HepG2 (cell line): Measurements from ENCODE around the gene SCFD1. TPM values are rescaled to one million over a fixed set of nuclear protein-coding genes. Genes with fewer than 3 reads are reported as not detected.

Experiments used
- ATAC-seq: fragments of 200-7000 bp; cut with Tn5 transposase; 3 replicates; pipeline ENCODE4 v1.9.1; 2020; ENCODE audit warnings: mild to moderate bottlenecking, moderate library complexity
- BruUV-seq: library from RNA; stranded (reverse); fragments of 400-500 nt; replicated peaks from 2 replicates; lab custom pipeline; 2021; lab: Mats Ljungman, UMichigan
- CTCF ChIA-PET: fragments of 300-600 bp; formaldehyde crosslinking; extraction: SDS; loops from one replicate; lab custom pipeline; 2021; ENCODE audit warnings: low total read pairs, inconsistent platforms, low intra/inter-chr PET ratio; lab: Yijun Ruan, JAX
- POLR2A ChIA-PET: fragments of 350-600 bp; sonication (Branson Sonifier 250); formaldehyde crosslinking; loops from one replicate; lab custom pipeline; 2020; ENCODE audit warnings: antibody characterized with exemption, inconsistent platforms; lab: Yijun Ruan, JAX
- DNase-seq: peaks from one replicate; pipeline ENCODE4 v3.0.0-alpha.2; 2015; ENCODE audit warnings: low spot score
- FAIRE-seq: peaks from 3 replicates; lab custom pipeline; 2011; peaks lifted over from hg19 to GRCh38; lab: Jason Lieb, UNC
- H2AFZ ChIP-seq: one replicate; pipeline ENCODE4 v1.6.1; 2011; ENCODE audit warnings: low read length, inconsistent platforms
- H3K27ac ChIP-seq: fragments of 300-600 bp; 3 replicates; pipeline ENCODE4 v1.8.0; 2011; ENCODE audit warnings: mixed run types, mild to moderate bottlenecking, mixed read lengths, low read length, inconsistent platforms; ENCODE audit not compliant: insufficient read depth; ENCODE audit errors: extremely low read length
- H3K27me3 ChIP-seq, 2 experiments: fragments of 200-600 bp in 1 of 2; 2 replicates in 1 of 2; 3 replicates in 1 of 2; pipeline versions ENCODE4 v1.6.0 to v1.8.0; 2011; ENCODE audit warnings: low read length in 2 of 2, mild to moderate bottlenecking in 2 of 2, moderate library complexity in 2 of 2, inconsistent platforms in 1 of 2; ENCODE audit not compliant: insufficient read depth in 2 of 2, control insufficient read depth in 1 of 2
- H3K36me3 ChIP-seq, 2 experiments: fragments of 200-600 bp in 1 of 2; replicated peaks in 1 of 2; 2 replicates in 1 of 2; 3 replicates in 1 of 2; pipeline versions ENCODE4 v1.5.1 to v1.8.0; 2011; ENCODE audit warnings: low read length in 2 of 2, inconsistent platforms in 1 of 2; ENCODE audit not compliant: insufficient read depth in 2 of 2, control insufficient read depth in 1 of 2
- H3K4me1 ChIP-seq: 2 replicates; pipeline ENCODE4 v1.5.1; 2012; ENCODE audit warnings: low read length, inconsistent platforms; ENCODE audit not compliant: insufficient read depth
- H3K4me2 ChIP-seq: 2 replicates; pipeline ENCODE4 v1.6.0; 2011; ENCODE audit warnings: low read depth, low read length, inconsistent platforms
- H3K4me3 ChIP-seq, 3 experiments: fragments of 200-600 bp in 1 of 3; sonication (generic), shearing (Covaris generic) in 1 of 3; replicated peaks in 1 of 3; 2 replicates each; pipeline ENCODE4 v1.5.1; 2011 to 2016; ENCODE audit warnings: low read length in 3 of 3, inconsistent platforms in 2 of 3, low read depth in 2 of 3, mild to moderate bottlenecking in 2 of 3, control low read depth in 1 of 3, mixed read lengths in 1 of 3; ENCODE audit not compliant: insufficient read depth in 1 of 3
- H3K79me2 ChIP-seq: one replicate; pipeline ENCODE4 v1.6.1; 2011; ENCODE audit warnings: low read length, inconsistent platforms; ENCODE audit not compliant: insufficient read depth
- H3K9ac ChIP-seq: 2 replicates; pipeline ENCODE4 v1.6.0; 2011; ENCODE audit warnings: mild to moderate bottlenecking, low read depth, low read length, inconsistent platforms; ENCODE audit not compliant: insufficient read depth
- H3K9me3 ChIP-seq: 2 replicates; pipeline ENCODE4 v1.5.1; 2012; ENCODE audit warnings: mild to moderate bottlenecking, low read length
- H4K20me1 ChIP-seq: 2 replicates; pipeline ENCODE4 v1.6.0; 2011; ENCODE audit warnings: inconsistent platforms, mild to moderate bottlenecking, low read length, moderate library complexity; ENCODE audit not compliant: insufficient read depth
- BRCA1 ChIP-seq: sonication (generic); formaldehyde crosslinking; IDR thresholded peaks from 2 replicates; pipeline ENCODE4 v1.4.0; 2020; ENCODE audit warnings: missing genetic modification reagents
- ELF3 ChIP-seq: IDR thresholded peaks from 2 replicates; pipeline ENCODE4 v1.6.1; 2016; ENCODE audit warnings: missing genetic modification reagents, missing compliant biosample characterization
- GLMP ChIP-seq: sonication (generic); formaldehyde crosslinking; IDR thresholded peaks from 2 replicates; pipeline ENCODE4 v1.9.0; 2021; ENCODE audit warnings: missing genetic modification reagents, mild to moderate bottlenecking, borderline replicate concordance
- HNF4A ChIP-seq: sonication (generic); formaldehyde crosslinking; IDR thresholded peaks from 2 replicates; pipeline ENCODE4 v1.4.0; 2020; ENCODE audit warnings: missing genetic modification reagents
- IRF2 ChIP-seq: IDR thresholded peaks from 2 replicates; pipeline ENCODE4 v1.6.1; 2018; ENCODE audit warnings: missing genetic modification reagents, missing compliant biosample characterization
- NPAS2 ChIP-seq: sonication (generic); formaldehyde crosslinking; IDR thresholded peaks from 2 replicates; pipeline ENCODE4 v1.8.0; 2022; ENCODE audit warnings: mild to moderate bottlenecking, missing genetic modification reagents, borderline replicate concordance
- NRL ChIP-seq: sonication (generic); formaldehyde crosslinking; IDR thresholded peaks from 2 replicates; pipeline ENCODE4 v1.5.0; 2020; ENCODE audit warnings: missing genetic modification reagents, mild to moderate bottlenecking, moderate library complexity, borderline replicate concordance
- POLR2G ChIP-seq: fragments of 200-400 bp; formaldehyde crosslinking; IDR thresholded peaks from 2 replicates; pipeline ENCODE4 v1.6.1; 2018; ENCODE audit warnings: mild to moderate bottlenecking, low read depth, low read length, moderate library complexity
- RXRB ChIP-seq: IDR thresholded peaks from 2 replicates; pipeline ENCODE4 v1.6.1; 2016; ENCODE audit warnings: borderline replicate concordance, missing genetic modification reagents, missing compliant biosample characterization
- THYN1 ChIP-seq: sonication (generic); formaldehyde crosslinking; IDR thresholded peaks from 2 replicates; pipeline ENCODE4 v1.8.1; 2023; ENCODE audit warnings: low read depth, mild to moderate bottlenecking, moderate library complexity, missing genetic modification reagents, borderline replicate concordance
- YY1 ChIP-seq: IDR thresholded peaks from 2 replicates; pipeline ENCODE4 v1.6.1; 2011; ENCODE audit warnings: low read length, low read depth, moderate library complexity, mild to moderate bottlenecking; ENCODE audit not compliant: insufficient read depth, insufficient replicate concordance
- ZBTB21 ChIP-seq: sonication (generic); formaldehyde crosslinking; IDR thresholded peaks from 2 replicates; pipeline ENCODE4 v1.4.0; 2020; ENCODE audit warnings: missing genetic modification reagents
- ZNF205 ChIP-seq: IDR thresholded peaks from 2 replicates; pipeline ENCODE4 v1.6.1; 2018; ENCODE audit warnings: missing biosample characterization, missing genetic modification reagents
- WGBS: methylation state at CpG from one replicate; pipeline ENCODE4 v1.1.6; 2017; ENCODE audit warnings: low lambda C conversion rate; 5-methylcytosine and 5-hydroxymethylcytosine counted together
- in situ Hi-C: cut with HindIII; loops from 2 replicates; pipeline ENCODE4 v1.10.0; 2017; ENCODE audit warnings: low pct_unique_long_range_greater_than_20kb; ENCODE audit not compliant: extremely low pct_ligation_motif_present
- intact Hi-C: fragments of 100-400 bp; cut with micrococcal nuclease; formaldehyde crosslinking; loops from one replicate; pipeline ENCODE4 v1.10.0; 2022; ENCODE audit not compliant: unreplicated experiment
- polyA plus RNA-seq, 8 experiments: library from polyadenylated mRNA; depleted of rRNA in 3 of 8; stranded (reverse) in 7 of 8; unstranded in 1 of 8; fragments of >200 nt; fragmentation: Illumina TruSeq in 4 of 8; extraction: Trizol in 4 of 8; gene quantifications; 2 replicates each; pipeline versions ENCODE4 v1.2.1 to v1.2.3, GENCODE V29; 2011 to 2016; ENCODE audit warnings: low read depth in 4 of 8, missing spikeins in 1 of 8, mixed read lengths in 1 of 8; ENCODE audit not compliant: insufficient read depth in 1 of 8
- total RNA-seq, 5 experiments: library from RNA; depleted of rRNA; stranded (reverse); fragments of >200 nt; fragmentation: Illumina TruSeq; extraction: Trizol; gene quantifications; 2 replicates each; pipeline ENCODE4 v1.2.3, GENCODE V29; 2016; ENCODE audit warnings: low read depth in 1 of 5

SCFD1 gene
- total and polyA plus RNA-seq, 2 of the 13 experiments (the other 11 are each of a cell fraction or from before 2014, with no cell fraction given), result 235 to 256 TPM

DNA sequence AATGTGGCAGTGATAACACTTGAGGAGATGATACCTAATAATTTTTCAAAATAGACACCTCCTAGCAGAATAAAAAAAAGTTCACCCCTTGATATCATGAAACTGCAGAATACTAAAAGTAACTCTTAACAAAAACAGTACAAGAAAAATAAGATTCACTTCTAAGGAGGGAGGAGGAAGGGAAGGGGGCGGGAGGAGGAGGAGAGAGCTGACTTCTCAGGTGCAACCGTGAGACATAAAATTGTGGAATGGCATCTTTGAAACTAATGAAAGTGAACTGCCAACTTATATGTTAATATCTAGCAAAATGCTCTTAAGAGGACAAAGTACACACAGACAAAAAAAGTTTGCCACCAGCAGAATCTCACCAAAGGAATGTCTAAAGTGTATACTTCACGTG is 115.8 kb downstream of the SCFD1 start (continued):
- no peak for TF ChIP-seq GLMP (CRISPR knock-in tag)
- TF ChIP-seq YY1, result no peak
- TF ChIP-seq THYN1 (CRISPR knock-in tag), result no peak
- TF ChIP-seq BRCA1 (CRISPR knock-in tag), result no peak
- no peak for TF ChIP-seq RXRB (CRISPR knock-in tag)
- no peak for TF ChIP-seq HNF4A (CRISPR knock-in tag)
- no peak for TF ChIP-seq NPAS2 (CRISPR knock-in tag)

- no peak for FAIRE-seq
- Histone ChIP-seq H3K9ac (no peak overlapping the region), H3K4me2 (no peak overlapping the region), H3K27me3 (peaks cover 0 to 6% of the 10 kb centered on the region in 2 experiments; a peak in 1 of 5 replicates), H3K9me3 (no peaks in the 10 kb centered on the region), H3K79me2 (no peaks in the 10 kb centered on the region), H2AFZ (no peak overlapping the region), H3K36me3 (peaks cover 11 to 28% of the 10 kb centered on the region in 2 experiments), H4K20me1 (no peaks in the 10 kb centered on the region), H3K27ac (no peak overlapping the region), H3K4me1 (no peaks in the 10 kb centered on the region), H3K4me3 (no peak overlapping the region)
- no TSS peak for BruUV-seq
- peak; percentile 42 for ATAC-seq
- ChIA-PET CTCF (no interaction called here), POLR2A (no interaction called here)
- 92% methylated on average over 4 of the region's 4 CpGs for whole genome bisulfite sequencing
- intact Hi-C loops, result no loop called here
- in situ Hi-C loops, result no loop called here
- DNase-seq, result no peak
- TF ChIP-seq IRF2 (no peak), ELF3 (CRISPR knock-in tag) (no peak), POLR2G (peak; percentile 42; the same call in 1 of the 2 replicates), ZNF205 (no peak), ZBTB21 (CRISPR knock-in tag) (no peak), NRL (no peak)
These were observed 116.9 kb downstream of the SCFD1 start for GRCh38 chr14:30738978-30739377.
